ENCODE measurements around the gene RAB27A. TPM values are rescaled to one million over a fixed set of nuclear protein-coding genes. Genes with fewer than 3 reads are reported as not detected.

RAB27A gene
- total RNA-seq, 2 donors from 2014 or later = 8.8 to 9.1 TPM

- no peaks in the 10 kb centered on the region for H3K27me3 ChIP-seq (ENCODE audit: control insufficient read depth, insufficient read depth, low read length, poor library complexity, severe bottlenecking)
- Mint-ChIP-seq H3K36me3 (ENCODE audit: low read depth) (no peaks in the 10 kb centered on the region), H3K9me3 (no peaks in the 10 kb centered on the region), H3K4me1 (peaks cover 2% of the 10 kb centered on the region), H3K27me3 (ENCODE audit: insufficient read depth) (no peaks in the 10 kb centered on the region), H3K27ac (peak overlapping the region; percentile 52), H3K4me3 (no peak overlapping the region)
- no peaks in the 10 kb centered on the region for H3K4me1 ChIP-seq (ENCODE audit: control insufficient read depth, insufficient read depth, low read length)
- no peak overlapping the region for H3K9ac ChIP-seq (ENCODE audit: extremely low read depth, low read length, poor library complexity, severe bottlenecking)
- H3K27ac ChIP-seq (ENCODE audit: low read depth, low read length) = no peak overlapping the region
- WGBS, 2 experiments (ENCODE audit: insufficient coverage in 1 of 2, insufficient read length in 1 of 2) = 83% methylated on average over 1 to 3 of the region's 3 CpGs
- no peak for DNase-seq
- no peak for TF ChIP-seq CTCF (conservative IDR thresholded peaks at IDR 0.05)
- H3K4me3 ChIP-seq (ENCODE audit: low read length) = no peak overlapping the region
- no peaks in the 10 kb centered on the region for H3K36me3 ChIP-seq (ENCODE audit: control insufficient read depth, insufficient read depth, low read length)
- H3K9me3 ChIP-seq (ENCODE audit: control insufficient read depth, low read length) = no peaks in the 10 kb centered on the region
Measured at GRCh38 chr15:55230051-55230670, 59.5 kb downstream of the RAB27A start.

DNA sequence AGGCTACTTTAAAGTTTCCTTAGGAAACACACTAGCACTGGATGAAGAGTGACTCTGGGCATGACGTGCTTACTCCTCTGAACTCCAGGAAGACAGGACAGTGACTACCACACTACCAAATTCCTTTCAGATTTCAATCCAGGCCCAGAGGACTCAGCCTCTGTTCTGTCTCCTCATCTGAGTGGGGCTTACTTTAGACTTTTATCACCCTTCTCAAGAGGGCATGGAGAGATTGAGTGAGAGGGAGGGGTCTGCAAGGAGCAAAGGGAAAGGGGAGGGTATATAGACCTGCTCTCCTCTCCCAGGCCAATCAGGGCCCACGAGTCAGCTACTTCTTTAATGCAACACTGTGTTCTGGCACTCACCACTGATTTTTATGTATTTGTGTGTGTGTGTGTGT is 63.5 kb downstream of the RAB27A start:
- Mint-ChIP-seq H3K27ac (no peak overlapping the region), H3K27me3 (ENCODE audit: insufficient read depth) (no peaks in the 10 kb centered on the region), H3K4me3 (no peak overlapping the region), H3K4me1 (peaks cover 20% of the 10 kb centered on the region), H3K36me3 (ENCODE audit: low read depth) (no peaks in the 10 kb centered on the region), H3K9me3 (no peaks in the 10 kb centered on the region)
- Histone ChIP-seq H3K4me1 (ENCODE audit: control insufficient read depth, insufficient read depth, low read length) (no peaks in the 10 kb centered on the region), H3K9me3 (ENCODE audit: control insufficient read depth, low read length) (no peaks in the 10 kb centered on the region), H3K27me3 (ENCODE audit: control insufficient read depth, insufficient read depth, low read length, poor library complexity, severe bottlenecking) (no peaks in the 10 kb centered on the region), H3K27ac (ENCODE audit: low read depth, low read length) (no peak overlapping the region), H3K9ac (ENCODE audit: extremely low read depth, low read length, poor library complexity, severe bottlenecking) (no peak overlapping the region), H3K4me3 (ENCODE audit: low read length) (no peak overlapping the region), H3K36me3 (ENCODE audit: control insufficient read depth, insufficient read depth, low read length) (no peaks in the 10 kb centered on the region)
- 90 to 92% methylated on average over 1 of the region's 2 CpGs for WGBS, 2 experiments (ENCODE audit: insufficient coverage in 1 of 2, insufficient read length in 1 of 2)
- no peak for DNase-seq
- TF ChIP-seq CTCF (conservative IDR thresholded peaks at IDR 0.05) = no peak

- Histone ChIP-seq H3K4me1 (ENCODE audit: control insufficient read depth, insufficient read depth, low read length) (no peaks in the 10 kb centered on the region), H3K36me3 (ENCODE audit: control insufficient read depth, insufficient read depth, low read length) (no peaks in the 10 kb centered on the region), H3K27ac (ENCODE audit: low read depth, low read length) (no peak overlapping the region), H3K9me3 (ENCODE audit: control insufficient read depth, low read length) (no peaks in the 10 kb centered on the region), H3K9ac (ENCODE audit: extremely low read depth, low read length, poor library complexity, severe bottlenecking) (no peak overlapping the region), H3K4me3 (ENCODE audit: low read length) (no peak overlapping the region), H3K27me3 (ENCODE audit: control insufficient read depth, insufficient read depth, low read length, poor library complexity, severe bottlenecking) (no peaks in the 10 kb centered on the region)
- H3K9me3 Mint-ChIP-seq = no peaks in the 10 kb centered on the region
- H3K4me1 Mint-ChIP-seq = peaks cover 19% of the 10 kb centered on the region
- H3K36me3 Mint-ChIP-seq (ENCODE audit: low read depth) = peaks cover 1% of the 10 kb centered on the region
- no peak for DNase-seq
- no peak overlapping the region for H3K27ac Mint-ChIP-seq
- TF ChIP-seq CTCF (conservative IDR thresholded peaks at IDR 0.05) = no peak
- H3K27me3 Mint-ChIP-seq (ENCODE audit: insufficient read depth) = no peaks in the 10 kb centered on the region
- H3K4me3 Mint-ChIP-seq = no peak overlapping the region
Measured at GRCh38 chr15:55224892-55225291, 64.7 kb downstream of the RAB27A start.
